NCI-H526 (cell line): ENCODE measurements around the gene CETN2.
"Not testable (repeated sequence)": the region's sequence is repeated elsewhere in the genome, so short reads cannot be mapped to it uniquely, and the experiment has no call there.

ENCODE experiments used
- DNase-seq, 2 experiments: peaks; one replicate each; lab custom pipeline; 2025; lab: John Stamatoyannopoulos, UW

CETN2 gene

GRCh38 chrX:152830312-152831305 lies at the start of gene CETN2, which contains the start of gene NSDHL:
CETN2 (minus strand) TSS chrX:152830757; CDS start chrX:152830710, 47 bp downstream.
NSDHL (plus strand) TSS chrX:152831063; CDS start chrX:152846325, 15,262 bp downstream.
- DNase-seq = peak; percentile 92 to 96

GRCh38 chrX:152878976-152879755 lies 48.6 kb upstream of the CETN2 start:
- no peak for DNase-seq

GRCh38 chrX:152876931-152877840 lies 46.6 kb upstream of the CETN2 start:
- no peak for DNase-seq

GRCh38 chrX:152873361-152873760 lies 42.8 kb upstream of the CETN2 start:
- DNase-seq = no peak

GRCh38 chrX:152872522-152872921 lies 42.0 kb upstream of the CETN2 start:
- no peak for DNase-seq

- DNase-seq = no peak
Observed at GRCh38 chrX:152871260-152871659, 40.7 kb upstream of the CETN2 start.

GRCh38 chrX:152869972-152870371 lies 39.4 kb upstream of the CETN2 start:
- DNase-seq = no peak

- no peak for DNase-seq
Observed at GRCh38 chrX:152866386-152866785, 35.8 kb upstream of the CETN2 start.

- no peak for DNase-seq
Observed at GRCh38 chrX:152865232-152865920, 34.8 kb upstream of the CETN2 start.

- no peak for DNase-seq
Observed at GRCh38 chrX:152861826-152862225, 31.3 kb upstream of the CETN2 start.

- no peak for DNase-seq
Observed at GRCh38 chrX:152861116-152861515, 30.6 kb upstream of the CETN2 start.

- DNase-seq = no peak
Observed at GRCh38 chrX:152853986-152854385, 23.4 kb upstream of the CETN2 start.

GRCh38 chrX:152850465-152850864 lies 19.9 kb upstream of the CETN2 start:
- no peak for DNase-seq

- peak in 1 of 2 experiments; percentile 33 for DNase-seq
Observed at GRCh38 chrX:152847281-152847680, 16.7 kb upstream of the CETN2 start.

- no peak for DNase-seq
Observed at GRCh38 chrX:152845618-152846240, 15.2 kb upstream of the CETN2 start.

- DNase-seq = no peak
Observed at GRCh38 chrX:152844256-152844655, 13.7 kb upstream of the CETN2 start.

- DNase-seq = no peak
Observed at GRCh38 chrX:152843852-152844251, 13.3 kb upstream of the CETN2 start.

- DNase-seq = no peak
Observed at GRCh38 chrX:152842772-152843338, 12.3 kb upstream of the CETN2 start.

GRCh38 chrX:152835470-152835869 lies 4.9 kb upstream of the CETN2 start:
- DNase-seq = not testable (repeated sequence)

GRCh38 chrX:152833378-152833777 lies 2.8 kb upstream of the CETN2 start:
- no peak for DNase-seq
